MM.1S (cell line): ENCODE measurements around the gene AVP.

Experiments
- EZH2phosphoT487 ChIP-seq: fragments of 300-600 bp; sonication (generic); IDR thresholded peaks from 2 replicates; pipeline ENCODE4 v1.6.1; 2018; ENCODE audit warnings: antibody characterized with exemption, low read length
- TF ChIP-seq, protein P1 (sequence below): fragments of 300-600 bp; sonication (generic); IDR thresholded peaks from 2 replicates; pipeline ENCODE4 v1.5.1; 2016; ENCODE audit warnings: antibody characterized with exemption, low read length, mixed read lengths

- TF ChIP-seq, protein P1, sequence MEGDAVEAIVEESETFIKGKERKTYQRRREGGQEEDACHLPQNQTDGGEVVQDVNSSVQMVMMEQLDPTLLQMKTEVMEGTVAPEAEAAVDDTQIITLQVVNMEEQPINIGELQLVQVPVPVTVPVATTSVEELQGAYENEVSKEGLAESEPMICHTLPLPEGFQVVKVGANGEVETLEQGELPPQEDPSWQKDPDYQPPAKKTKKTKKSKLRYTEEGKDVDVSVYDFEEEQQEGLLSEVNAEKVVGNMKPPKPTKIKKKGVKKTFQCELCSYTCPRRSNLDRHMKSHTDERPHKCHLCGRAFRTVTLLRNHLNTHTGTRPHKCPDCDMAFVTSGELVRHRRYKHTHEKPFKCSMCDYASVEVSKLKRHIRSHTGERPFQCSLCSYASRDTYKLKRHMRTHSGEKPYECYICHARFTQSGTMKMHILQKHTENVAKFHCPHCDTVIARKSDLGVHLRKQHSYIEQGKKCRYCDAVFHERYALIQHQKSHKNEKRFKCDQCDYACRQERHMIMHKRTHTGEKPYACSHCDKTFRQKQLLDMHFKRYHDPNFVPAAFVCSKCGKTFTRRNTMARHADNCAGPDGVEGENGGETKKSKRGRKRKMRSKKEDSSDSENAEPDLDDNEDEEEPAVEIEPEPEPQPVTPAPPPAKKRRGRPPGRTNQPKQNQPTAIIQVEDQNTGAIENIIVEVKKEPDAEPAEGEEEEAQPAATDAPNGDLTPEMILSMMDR, result no peak
- TF ChIP-seq EZH2phosphoT487, result no peak
These were observed 13.3 kb downstream of the AVP start for GRCh38 chr20:3071266-3071609.
